GM21717 (cell line): ENCODE data around the gene ZGLP1.
A peak's percentile ranks its signal among the peaks of the same experiment; 100 is the strongest.
"Not testable (repeated sequence)": the region's sequence is repeated elsewhere in the genome, so short reads cannot be mapped to it uniquely, and the experiment has no call there.

Experiments used
- ATAC-seq: cut with Tn5 transposase; IDR thresholded peaks from one replicate; pipeline ENCODE4 v1.9.1; 2021; ENCODE audit warnings: mild to moderate bottlenecking, moderate library complexity; ENCODE audit not compliant: unreplicated experiment

ZGLP1 gene

DNA sequence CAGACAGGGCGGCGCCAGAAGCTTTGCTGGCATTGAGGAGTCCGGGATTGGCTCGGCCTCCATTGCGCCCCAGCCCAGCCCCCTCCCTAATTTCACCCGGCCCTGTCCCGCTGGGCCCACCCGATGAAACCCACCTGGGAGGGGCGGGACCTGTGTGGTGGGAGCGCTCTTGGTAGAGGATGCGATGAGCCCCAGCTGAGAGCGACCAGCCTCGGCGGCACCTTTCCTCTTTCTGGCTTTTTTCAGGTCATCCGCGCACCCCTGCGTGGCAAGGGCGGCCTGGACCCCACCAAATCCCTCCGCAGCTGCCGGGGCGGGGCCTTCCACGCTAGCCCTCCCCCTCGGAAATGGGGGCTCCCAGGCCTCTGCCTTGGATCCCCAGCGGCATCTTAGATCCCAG lies at the start of gene ZGLP1:
TSS of gene ZGLP1 (minus strand) at position 393 of the 400 bp plus-strand sequence.
- ATAC-seq, result no peak

DNA sequence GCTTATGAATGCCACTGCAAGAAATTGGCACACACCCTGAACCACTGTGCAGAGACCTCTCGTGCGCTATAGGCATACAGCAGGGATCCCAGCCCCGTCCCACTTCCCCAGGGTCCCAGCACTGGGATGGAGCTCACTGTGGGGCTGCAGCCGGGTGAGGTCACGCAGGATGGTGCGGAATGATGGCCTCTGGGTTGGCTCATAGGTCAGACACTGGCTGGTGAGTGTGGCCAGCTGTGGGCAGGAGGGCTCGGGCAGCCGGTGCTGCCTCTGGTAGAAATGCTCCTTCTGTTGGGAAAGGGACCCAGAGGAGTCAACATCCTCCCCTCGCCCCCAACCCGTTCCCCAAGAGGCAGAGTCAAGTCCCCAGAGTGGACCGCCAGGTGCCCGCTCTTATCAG lies 46.8 kb upstream of the ZGLP1 start:
- ATAC-seq, result no peak

- ATAC-seq, result no peak
Measured at GRCh38 chr19:10353793-10354391, 44.3 kb upstream of the ZGLP1 start.

- ATAC-seq, result no peak
Measured at GRCh38 chr19:10352764-10353671, 43.4 kb upstream of the ZGLP1 start.

DNA sequence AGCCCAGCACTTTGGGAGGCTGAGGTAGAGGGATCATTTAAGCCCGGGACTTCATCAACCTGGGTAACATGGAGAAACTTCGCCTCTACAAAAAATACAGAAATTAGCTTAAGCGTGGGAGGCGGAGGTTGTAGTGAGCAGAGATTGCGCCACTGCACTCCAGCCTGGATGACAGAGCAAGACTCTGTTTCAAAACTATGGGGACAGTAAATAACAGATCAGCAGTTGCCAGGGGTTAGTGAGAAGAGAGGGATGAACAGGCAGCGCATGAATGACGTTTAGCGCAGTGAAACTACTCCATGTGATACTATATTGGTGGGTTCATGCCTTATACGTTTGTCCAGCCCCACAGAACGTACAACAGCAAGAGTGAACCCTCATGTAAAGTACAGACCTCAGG lies 36.9 kb upstream of the ZGLP1 start:
- no peak for ATAC-seq

GRCh38 chr19:10344780-10345179 lies 35.2 kb upstream of the ZGLP1 start:
- no peak for ATAC-seq

GRCh38 chr19:10343495-10343894 lies 33.9 kb upstream of the ZGLP1 start:
- no peak for ATAC-seq

DNA sequence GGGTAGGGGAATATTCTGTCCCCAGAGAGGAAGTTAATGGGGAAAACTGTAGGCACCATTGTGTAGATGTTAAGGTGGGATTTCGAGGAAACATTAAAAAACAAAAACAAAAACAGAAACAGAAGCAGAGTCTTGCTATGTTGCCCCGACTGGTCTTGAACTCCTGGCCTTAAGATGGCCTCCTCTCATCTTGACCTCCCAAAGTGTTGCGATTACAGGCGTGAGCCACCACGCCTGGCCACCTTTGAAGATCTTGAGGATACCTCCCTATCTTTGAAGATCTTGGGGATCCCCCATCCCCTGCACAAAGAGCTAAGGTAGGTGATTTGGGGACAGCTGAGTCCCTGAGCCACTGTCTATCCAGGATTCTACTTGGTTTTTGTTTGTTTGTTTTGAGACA lies 30.4 kb upstream of the ZGLP1 start:
- no peak for ATAC-seq

DNA sequence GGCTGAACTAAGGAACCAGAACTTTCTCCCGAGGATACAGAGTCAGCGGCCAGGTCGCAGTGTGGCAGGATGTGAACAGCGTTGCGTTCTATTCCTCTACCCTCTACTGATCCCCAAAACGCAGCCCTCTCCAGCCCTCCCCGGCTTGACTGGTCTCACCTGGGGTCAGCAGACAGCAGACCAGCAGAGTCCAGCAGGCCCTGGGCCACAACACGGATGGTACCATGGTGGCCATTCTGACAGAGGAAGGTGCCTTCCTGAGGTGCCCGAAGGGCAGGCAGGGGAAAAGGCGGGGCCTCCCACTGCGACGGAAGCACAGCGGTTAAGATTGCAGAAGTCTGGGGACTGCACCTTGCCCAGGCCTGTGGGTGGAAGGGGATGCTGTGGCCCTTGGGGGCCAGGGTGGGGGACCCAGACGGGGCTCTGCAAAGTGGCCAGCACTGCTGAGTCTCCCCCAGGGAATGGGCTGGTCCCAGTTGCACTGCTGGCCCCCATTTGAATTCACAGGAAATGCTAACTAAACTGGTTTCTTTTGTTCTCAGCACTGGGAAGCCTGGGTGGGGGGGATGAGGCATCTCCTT lies 29.9 kb upstream of the ZGLP1 start, which contains the start of gene ICAM3:
TSS of gene ICAM3 (minus strand) at position 245 of the 581 bp plus-strand sequence. CDS start at position 235, 10 bp downstream.
- ATAC-seq, result peak; percentile 51

GRCh38 chr19:10338940-10339339 lies 29.3 kb upstream of the ZGLP1 start:
- no peak for ATAC-seq

- not testable (repeated sequence) for ATAC-seq
Measured at GRCh38 chr19:10336725-10337124, 27.1 kb upstream of the ZGLP1 start.

GRCh38 chr19:10335352-10335985 lies 25.9 kb upstream of the ZGLP1 start:
- ATAC-seq, result no peak

DNA sequence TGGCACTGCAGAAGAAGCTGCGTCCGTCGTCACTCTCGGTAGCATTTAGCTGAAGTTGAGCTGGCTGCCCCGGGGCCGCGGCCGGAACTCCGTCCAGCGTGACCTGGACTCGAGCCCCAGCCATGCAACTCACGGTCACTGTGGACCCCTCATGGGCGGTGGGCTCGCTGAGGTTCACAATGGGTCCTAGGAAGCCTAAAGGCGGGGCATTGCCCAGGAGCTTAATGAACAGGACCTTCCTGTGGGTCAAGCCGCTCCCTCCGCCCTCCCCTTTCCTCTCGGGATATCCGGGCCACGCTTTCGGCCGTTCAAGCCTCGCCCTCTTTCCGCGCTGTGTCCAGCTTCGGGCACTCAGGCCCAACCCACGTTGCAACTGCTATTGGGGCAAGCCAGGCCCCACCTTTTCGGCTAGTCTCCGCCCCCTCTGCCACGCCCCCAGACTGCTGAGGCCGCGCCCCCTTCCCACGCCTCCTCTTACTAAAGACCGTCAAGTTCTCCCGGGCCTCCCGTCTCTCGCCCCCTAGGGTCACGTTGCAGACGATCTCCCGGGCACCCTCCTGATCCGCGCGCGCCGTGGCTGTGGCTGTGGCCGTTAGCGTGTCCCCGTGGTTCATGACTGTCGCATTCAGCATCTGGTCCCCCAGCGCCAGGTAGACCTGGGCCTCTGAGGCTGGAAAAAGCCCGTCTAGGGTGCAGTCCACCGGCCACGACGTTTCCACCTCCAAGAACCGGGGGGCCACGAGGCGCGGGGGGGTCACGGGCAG lies 25.2 kb upstream of the ZGLP1 start:
- no peak for ATAC-seq

DNA sequence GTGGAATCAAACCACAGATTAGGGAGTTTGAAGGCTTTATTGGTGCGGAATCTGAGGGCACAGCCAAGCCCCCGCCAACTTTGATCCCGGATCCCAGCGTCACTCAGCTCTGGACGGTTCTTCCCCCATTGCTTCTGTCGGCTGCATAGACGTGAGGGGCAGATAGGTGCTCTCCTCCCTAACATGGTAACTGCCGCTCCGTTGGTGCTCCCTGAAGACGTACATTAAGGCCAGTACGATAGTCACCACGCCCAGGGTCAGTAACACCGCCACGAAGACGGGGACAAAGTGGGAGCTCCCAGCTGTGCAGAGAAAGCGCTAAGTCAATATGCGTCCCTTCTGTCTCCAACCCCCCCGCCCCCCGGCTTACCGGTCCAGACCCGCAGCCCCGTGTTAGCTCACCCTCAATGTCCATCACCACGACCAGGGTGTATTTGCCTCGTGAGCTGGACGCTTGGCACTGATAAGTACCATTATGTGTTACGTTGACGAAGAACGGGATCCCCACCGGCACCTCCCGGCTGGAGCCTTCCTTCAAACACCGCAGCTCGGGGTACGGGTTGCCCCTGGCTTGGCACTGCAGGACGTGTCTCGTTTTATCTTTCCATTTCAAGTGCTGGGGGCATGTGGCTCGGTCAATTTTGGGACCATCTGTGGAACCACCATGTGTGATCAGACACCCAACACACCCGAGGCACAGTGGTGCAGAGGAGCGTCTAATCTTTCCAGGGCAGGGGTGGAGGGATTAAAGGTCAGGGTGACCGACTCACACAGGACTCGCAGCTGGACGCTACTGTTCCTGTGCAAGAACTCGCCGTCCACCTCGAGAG lies 24.4 kb upstream of the ZGLP1 start:
- no peak for ATAC-seq

- ATAC-seq, result peak; percentile 69
Measured at GRCh38 chr19:10332965-10333757, 23.5 kb upstream of the ZGLP1 start, which contains the start of gene RAVER1. TSS of gene RAVER1 (minus strand) at chr19:10333529. CDS start at chr19:10333507, 22 bp downstream.

GRCh38 chr19:10332158-10332964 lies 22.7 kb upstream of the ZGLP1 start:
- peak; percentile 10 for ATAC-seq

DNA sequence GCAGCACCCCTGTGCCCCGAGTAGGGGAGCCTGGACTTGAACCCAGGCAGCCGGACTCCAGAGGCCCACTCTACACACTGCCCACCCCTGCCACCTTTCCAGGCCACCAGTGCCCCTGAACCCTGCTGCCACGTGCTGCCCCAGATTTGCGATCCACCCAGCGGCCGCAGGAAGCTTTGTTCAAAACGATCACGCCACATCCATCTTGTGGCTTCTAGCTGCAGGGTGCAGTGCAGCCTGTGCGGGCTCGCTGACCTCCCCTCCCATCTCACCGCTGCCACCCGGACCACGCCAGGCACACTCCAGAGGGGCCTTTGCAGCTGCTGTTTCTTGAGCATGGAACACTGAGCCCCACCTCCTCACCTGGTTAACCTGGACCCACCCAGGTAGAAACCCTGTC lies 19.9 kb upstream of the ZGLP1 start:
- no peak for ATAC-seq
